Mesendoderm (in vitro differentiated cells): ENCODE results near the gene FXR2.

ENCODE experiments used
- DNase-seq: peaks from one replicate; pipeline ENCODE4 v3.0.0; 2013
- H2AK5ac ChIP-seq: 2 replicates; pipeline ENCODE4 v1.6.1; 2013; ENCODE audit warnings: low read length, inconsistent platforms
- H2BK120ac ChIP-seq: 2 replicates; pipeline ENCODE4 v1.6.1; 2013; ENCODE audit warnings: low read depth, mild to moderate bottlenecking, low read length, moderate library complexity, mixed read lengths
- H2BK15ac ChIP-seq: replicated peaks from 2 replicates; pipeline ENCODE4 v1.6.1; 2013; ENCODE audit warnings: low read depth, mild to moderate bottlenecking, moderate library complexity
- H2BK5ac ChIP-seq: 2 replicates; pipeline ENCODE4 v1.6.1; 2013; ENCODE audit warnings: low read length, inconsistent platforms
- H3K18ac ChIP-seq: 2 replicates; pipeline ENCODE4 v1.6.1; 2013; ENCODE audit warnings: mild to moderate bottlenecking, low read length, mixed read lengths
- H3K23ac ChIP-seq: one replicate; pipeline ENCODE4 v1.6.1; 2013; ENCODE audit warnings: low read length
- H3K27ac ChIP-seq: 2 replicates; pipeline ENCODE4 v1.5.1; 2013; ENCODE audit warnings: low read depth, mild to moderate bottlenecking, inconsistent platforms, low read length, moderate library complexity
- H3K27me3 ChIP-seq: 2 replicates; pipeline ENCODE4 v1.6.1; 2013; ENCODE audit warnings: low read length, control low read depth, mild to moderate bottlenecking, inconsistent platforms; ENCODE audit not compliant: insufficient read depth, poor library complexity
- H3K36me3 ChIP-seq: 2 replicates; pipeline ENCODE4 v1.6.1; 2013; ENCODE audit warnings: low read length, inconsistent platforms; ENCODE audit not compliant: control insufficient read depth, insufficient read depth
- H3K4ac ChIP-seq: one replicate; pipeline ENCODE4 v1.6.1; 2013; ENCODE audit warnings: low read depth, mild to moderate bottlenecking, low read length, moderate library complexity
- H3K4me1 ChIP-seq: 2 replicates; pipeline ENCODE4 v1.6.1; 2013; ENCODE audit warnings: low read depth, low read length, inconsistent platforms; ENCODE audit not compliant: control insufficient read depth
- H3K4me2 ChIP-seq: 2 replicates; pipeline ENCODE4 v1.6.1; 2013; ENCODE audit warnings: low read length
- H3K4me3 ChIP-seq: 2 replicates; pipeline ENCODE4 v1.5.1; 2013; ENCODE audit warnings: mild to moderate bottlenecking, low read length
- H3K56ac ChIP-seq: one replicate; pipeline ENCODE4 v1.6.1; 2013; ENCODE audit warnings: low read length
- H3K79me1 ChIP-seq: 2 replicates; pipeline ENCODE4 v1.6.1; 2013; ENCODE audit warnings: low read length, inconsistent platforms
- H3K79me2 ChIP-seq: 2 replicates; pipeline ENCODE4 v1.6.1; 2013; ENCODE audit warnings: mild to moderate bottlenecking, low read length; ENCODE audit not compliant: control insufficient read depth, insufficient read depth
- H3K9ac ChIP-seq: 2 replicates; pipeline ENCODE4 v1.6.1; 2013; ENCODE audit warnings: low read length, inconsistent platforms
- H4K5ac ChIP-seq: one replicate; pipeline ENCODE4 v1.6.1; 2013; ENCODE audit warnings: low read length
- H4K8ac ChIP-seq: one replicate; pipeline ENCODE4 v1.6.1; 2013; ENCODE audit warnings: low read depth, mild to moderate bottlenecking, control low read depth, low read length, moderate library complexity
- WGBS: extraction: QIAGEN DNeasy Blood & Tissue Kit; methylation state at CpG from one replicate; pipeline ENCODE4 v1.1.7; 2013; ENCODE audit warnings: low lambda C conversion rate, missing lambda C conversion rate; ENCODE audit not compliant: insufficient coverage; ENCODE audit errors: extremely low coverage; 5-methylcytosine and 5-hydroxymethylcytosine counted together

The FXR2 gene

DNA sequence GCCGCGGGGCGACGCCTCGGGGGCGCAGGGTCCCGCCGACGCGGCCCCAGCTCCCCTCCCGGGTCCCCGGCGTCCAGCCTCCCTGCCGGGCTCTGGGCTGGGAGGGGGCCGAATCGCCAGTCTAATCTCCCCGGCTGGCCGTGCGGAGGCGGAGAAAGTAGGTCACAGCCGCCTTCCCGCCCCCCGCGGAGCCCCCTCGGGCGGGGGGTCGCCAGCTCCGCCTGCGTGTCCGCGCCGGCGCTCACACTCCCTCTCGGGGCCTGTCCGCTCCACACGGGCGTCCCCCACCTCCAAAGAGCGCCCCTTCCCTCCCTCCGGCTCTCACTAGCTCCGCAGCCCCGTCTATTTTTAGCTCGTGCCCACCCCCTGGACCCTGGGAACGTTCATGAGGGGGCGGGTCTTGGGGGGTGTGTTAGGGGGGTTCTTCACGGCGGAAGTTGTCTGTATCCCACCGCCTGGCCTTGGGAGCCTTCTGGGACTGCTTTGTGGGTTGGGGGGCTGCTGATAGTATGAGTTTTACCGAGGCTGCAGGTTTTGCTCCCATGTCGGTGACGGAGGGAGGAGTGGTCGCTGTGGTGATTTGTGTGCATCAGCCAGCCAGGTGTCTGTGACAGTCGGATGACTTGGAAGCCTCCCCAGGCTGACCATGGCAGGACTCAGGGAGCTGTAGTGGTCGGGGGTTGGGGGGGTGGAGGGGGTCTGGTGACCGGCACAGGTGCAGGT lies 37.1 kb upstream of the FXR2 start:
- H3K4me2 ChIP-seq: peak overlapping the region; percentile 69
- no peaks in the 10 kb centered on the region for H3K79me2 ChIP-seq
- H3K4me3 ChIP-seq: no peak overlapping the region
- H2BK5ac ChIP-seq: no peak overlapping the region
- H3K18ac ChIP-seq: no peak overlapping the region
- no peaks in the 10 kb centered on the region for H3K36me3 ChIP-seq
- no peak for DNase-seq
- peaks cover 7% of the 10 kb centered on the region for H3K27me3 ChIP-seq
- no peak overlapping the region for H4K8ac ChIP-seq
- H3K4ac ChIP-seq: no peak overlapping the region
- peak overlapping the region; percentile 57 for H3K23ac ChIP-seq
- peak overlapping the region; percentile 47 for H3K9ac ChIP-seq
- H3K56ac ChIP-seq: peak overlapping the region; percentile 79
- H3K27ac ChIP-seq: no peak overlapping the region
- no peaks in the 10 kb centered on the region for H3K79me1 ChIP-seq
- no peak overlapping the region for H2AK5ac ChIP-seq
- WGBS: no CpG with 5 or more reads among the region's 54 CpGs
- peaks cover 5% of the 10 kb centered on the region for H3K4me1 ChIP-seq
- H4K5ac ChIP-seq: no peak overlapping the region
- H2BK15ac ChIP-seq: no peak overlapping the region
- no peak overlapping the region for H2BK120ac ChIP-seq

DNA sequence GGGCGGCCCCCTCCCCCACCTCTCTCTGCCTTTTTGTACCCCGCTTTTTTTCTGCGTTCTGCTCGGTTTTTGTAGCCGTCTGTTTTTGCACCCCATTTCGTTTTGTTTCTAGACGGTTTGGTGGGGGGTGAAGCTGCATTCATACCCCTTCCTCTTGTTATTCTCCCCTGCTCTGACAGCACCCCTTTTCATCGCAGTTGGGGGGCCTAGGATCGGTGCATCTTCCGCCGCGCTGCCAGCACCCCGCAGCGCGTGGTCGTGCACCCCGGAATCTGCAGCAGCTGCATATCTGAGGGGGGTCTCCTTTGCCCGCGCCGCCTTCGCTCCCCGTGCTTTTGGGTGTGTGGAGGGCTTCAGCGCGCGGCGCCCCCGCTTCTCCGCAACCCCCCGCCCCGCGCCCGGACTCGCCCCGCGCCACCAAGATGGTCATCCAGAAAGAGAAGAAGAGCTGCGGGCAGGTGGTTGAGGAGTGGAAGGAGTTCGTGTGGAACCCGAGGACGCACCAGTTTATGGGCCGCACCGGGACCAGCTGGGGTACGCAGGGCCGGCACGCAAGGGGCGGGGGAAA lies 36.5 kb upstream of the FXR2 start:
- Histone ChIP-seq H3K27ac (no peak overlapping the region), H3K27me3 (peaks cover 7% of the 10 kb centered on the region), H2BK5ac (no peak overlapping the region), H4K5ac (no peak overlapping the region), H3K18ac (no peak overlapping the region), H4K8ac (no peak overlapping the region), H3K4ac (no peak overlapping the region), H2BK15ac (no peak overlapping the region), H3K36me3 (no peaks in the 10 kb centered on the region), H3K9ac (peak overlapping the region; percentile 47), H3K79me1 (no peaks in the 10 kb centered on the region), H3K79me2 (no peaks in the 10 kb centered on the region), H3K56ac (peak overlapping the region; percentile 79), H3K4me1 (peaks cover 3% of the 10 kb centered on the region), H3K4me3 (peak overlapping the region; percentile 19), H3K4me2 (peak overlapping the region; percentile 69), H3K23ac (peak overlapping the region; percentile 57), H2BK120ac (no peak overlapping the region), H2AK5ac (no peak overlapping the region)
- WGBS: no CpG with 5 or more reads among the region's 45 CpGs
- no peak for DNase-seq

DNA sequence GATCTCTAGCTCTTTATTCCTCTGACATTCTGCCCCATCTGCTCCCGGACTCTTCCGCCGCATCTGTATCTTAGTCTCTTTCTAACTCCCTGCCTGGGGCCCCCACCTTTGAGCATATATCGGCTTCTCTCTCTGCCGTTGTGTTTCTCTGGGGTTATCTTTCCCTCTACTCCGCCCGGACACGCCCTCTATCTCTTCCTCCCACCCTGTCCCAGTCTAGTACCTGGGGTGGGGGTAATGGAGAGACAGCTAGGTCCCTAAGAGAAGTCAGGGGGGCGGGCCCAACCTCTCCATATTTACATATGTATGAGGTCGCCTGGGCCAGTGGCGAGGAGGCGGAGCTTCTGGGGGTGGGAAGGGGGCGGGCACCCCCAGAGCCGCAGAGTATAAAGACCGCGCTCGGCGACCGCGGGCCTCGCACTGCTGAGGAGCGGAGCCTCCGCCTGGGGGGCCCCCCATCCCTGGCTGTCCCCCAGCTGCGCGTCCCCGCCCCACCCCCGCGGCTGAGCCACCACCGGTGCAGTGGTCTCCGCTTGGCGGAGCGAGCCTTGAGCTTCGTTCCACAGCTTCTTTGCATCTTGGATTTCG lies 35.9 kb upstream of the FXR2 start, which contains the start of gene ATP1B2:
Gene ATP1B2, plus strand, starts transcription at position 418 of the 588 bp plus-strand sequence. CDS start 593 bp downstream, outside the sequence.
- H2BK5ac ChIP-seq: no peak within 1 kb of the TSS
- WGBS: no CpG with 5 or more reads among the region's 34 CpGs
- peak within 1 kb of the TSS; percentile 47 for H3K9ac ChIP-seq
- H4K5ac ChIP-seq: no peak within 1 kb of the TSS
- no peak within 1 kb of the TSS for H2BK120ac ChIP-seq
- H3K56ac ChIP-seq: peak within 1 kb of the TSS; percentile 79
- H3K79me2 ChIP-seq: no peaks in the 10 kb centered on the region
- H4K8ac ChIP-seq: no peak within 1 kb of the TSS
- H2AK5ac ChIP-seq: no peak within 1 kb of the TSS
- H3K18ac ChIP-seq: no peak within 1 kb of the TSS
- H3K4me2 ChIP-seq: peak within 1 kb of the TSS; percentile 69
- H3K79me1 ChIP-seq: no peaks in the 10 kb centered on the region
- DNase-seq: peak; percentile 96
- H3K36me3 ChIP-seq: no peaks in the 10 kb centered on the region
- H3K4me1 ChIP-seq: peaks cover 3% of the 10 kb centered on the region
- peaks cover 7% of the 10 kb centered on the region for H3K27me3 ChIP-seq
- no peak within 1 kb of the TSS for H2BK15ac ChIP-seq
- no peak within 1 kb of the TSS for H3K4ac ChIP-seq
- H3K23ac ChIP-seq: peak within 1 kb of the TSS; percentile 57
- no peak within 1 kb of the TSS for H3K27ac ChIP-seq
- peak within 1 kb of the TSS; percentile 19 for H3K4me3 ChIP-seq

DNA sequence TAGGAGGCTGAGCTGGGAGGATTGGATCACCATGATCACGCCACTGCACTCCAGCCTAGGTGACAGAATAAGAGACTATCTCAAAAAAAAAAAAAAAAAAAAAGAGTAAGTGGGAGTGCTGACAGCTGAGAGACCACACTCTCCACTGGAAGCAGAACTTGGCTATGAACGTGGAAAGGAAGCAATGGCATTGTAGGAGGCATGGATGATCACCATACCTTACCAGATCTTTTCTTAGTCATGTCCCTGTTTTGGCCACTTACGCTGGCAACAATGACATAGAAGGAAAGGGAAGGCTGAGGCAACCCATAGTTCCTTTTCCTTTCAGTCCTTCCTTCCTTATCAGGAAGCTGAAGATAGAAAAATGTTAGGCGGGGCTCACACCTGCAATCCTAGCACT lies 32.3 kb upstream of the FXR2 start:
- Histone ChIP-seq H3K36me3 (no peaks in the 10 kb centered on the region), H2BK5ac (no peak overlapping the region), H3K79me2 (no peaks in the 10 kb centered on the region), H3K4me1 (peaks cover 3% of the 10 kb centered on the region), H2BK120ac (no peak overlapping the region), H3K4me2 (no peak overlapping the region), H2BK15ac (no peak overlapping the region), H4K8ac (no peak overlapping the region), H3K9ac (no peak overlapping the region), H3K23ac (no peak overlapping the region), H3K27me3 (peaks cover 4% of the 10 kb centered on the region), H3K4ac (no peak overlapping the region), H3K79me1 (no peaks in the 10 kb centered on the region), H3K18ac (no peak overlapping the region), H3K27ac (no peak overlapping the region), H2AK5ac (no peak overlapping the region), H3K4me3 (no peak overlapping the region), H3K56ac (no peak overlapping the region), H4K5ac (no peak overlapping the region)
- DNase-seq: no peak
- no CpG with 5 or more reads among the region's 4 CpGs for WGBS

DNA sequence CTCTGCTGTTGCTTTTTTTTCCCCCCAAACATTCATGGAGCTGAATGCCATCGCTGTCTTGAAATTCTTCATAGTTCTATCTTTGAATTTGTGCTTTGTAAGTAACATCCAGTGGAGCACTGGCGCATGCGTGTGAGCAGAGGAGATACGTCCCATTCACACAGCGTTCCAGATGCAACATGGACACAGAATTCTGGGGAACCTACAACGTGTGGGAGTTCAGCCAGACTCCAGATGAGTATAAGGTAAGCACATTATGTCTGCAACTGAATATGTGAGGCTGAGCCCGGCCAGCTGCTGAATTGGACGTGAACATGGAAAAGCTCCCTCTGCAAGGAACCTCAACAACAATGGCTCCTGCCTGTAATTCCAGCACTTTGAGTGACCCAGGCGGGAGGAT lies 31.8 kb upstream of the FXR2 start:
- no peak overlapping the region for H2BK5ac ChIP-seq
- no peak overlapping the region for H4K5ac ChIP-seq
- H3K23ac ChIP-seq: no peak overlapping the region
- no peak for DNase-seq
- no peak overlapping the region for H2AK5ac ChIP-seq
- H3K27ac ChIP-seq: no peak overlapping the region
- no peaks in the 10 kb centered on the region for H3K36me3 ChIP-seq
- H3K79me1 ChIP-seq: no peaks in the 10 kb centered on the region
- H3K4ac ChIP-seq: no peak overlapping the region
- no CpG with 5 or more reads among the region's 9 CpGs for WGBS
- no peak overlapping the region for H3K18ac ChIP-seq
- H4K8ac ChIP-seq: no peak overlapping the region
- H3K27me3 ChIP-seq: peaks cover 4% of the 10 kb centered on the region
- H3K9ac ChIP-seq: no peak overlapping the region
- no peak overlapping the region for H2BK15ac ChIP-seq
- H3K4me1 ChIP-seq: peaks cover 3% of the 10 kb centered on the region
- H3K4me3 ChIP-seq: no peak overlapping the region
- no peaks in the 10 kb centered on the region for H3K79me2 ChIP-seq
- H3K4me2 ChIP-seq: no peak overlapping the region
- no peak overlapping the region for H3K56ac ChIP-seq
- H2BK120ac ChIP-seq: no peak overlapping the region
